Measurements from ENCODE around the gene NUP62CL. TPM values are rescaled to one million over a fixed set of nuclear protein-coding genes. Genes with fewer than 3 reads are reported as not detected.

NUP62CL gene
- total and polyA plus RNA-seq, 2 of the 13 experiments (the other 11 are each of a cell fraction or from before 2014, with no cell fraction given) = 4.2 to 5.8 TPM

- Histone ChIP-seq H3K4me3 (replicated peaks in 1 of 3; ENCODE audit: insufficient read depth in 1 of 3, low read depth in 2 of 3, low read length in 3 of 3) (peak within 1 kb of the TSS; percentile 67 to 80 (median 73)), H3K9me3 (ENCODE audit: low read length) (no peaks in the 10 kb centered on the region), H3K4me1 (ENCODE audit: insufficient read depth, low read length) (peaks cover 19% of the 10 kb centered on the region), H3K27ac (ENCODE audit: extremely low read length, insufficient read depth, low read length) (peak within 1 kb of the TSS; percentile 73), H3K79me2 (ENCODE audit: insufficient read depth, low read length) (peaks cover 13% of the 10 kb centered on the region), H2AFZ (ENCODE audit: low read length) (peak within 1 kb of the TSS; percentile 97), H4K20me1 (ENCODE audit: insufficient read depth, low read length) (no peaks in the 10 kb centered on the region), H3K36me3 (replicated peaks in 1 of 2; ENCODE audit: control insufficient read depth in 1 of 2, insufficient read depth in 2 of 2, low read length in 2 of 2) (peaks cover 0 to 20% of the 10 kb centered on the region in 2 experiments; a peak in 3 of 5 replicates), H3K27me3 (ENCODE audit: control insufficient read depth in 1 of 2, insufficient read depth in 2 of 2, low read length in 2 of 2) (no peaks in the 10 kb centered on the region), H3K4me2 (ENCODE audit: low read depth, low read length) (peak within 1 kb of the TSS; percentile 80), H3K9ac (ENCODE audit: insufficient read depth, low read depth, low read length) (peak within 1 kb of the TSS; percentile 87)
- TSS peak; percentile 54 for BruUV-seq (replicated peaks)
- DNase-seq (ENCODE audit: low spot score) = peak; percentile 81
- in situ Hi-C loops (cut with HindIII; ENCODE audit: extremely low pct_ligation_motif_present, low pct_unique_long_range_greater_than_20kb) = no loop called here
- WGBS (ENCODE audit: low lambda C conversion rate) = 0% methylated on average over 2 of the region's 37 CpGs
- intact Hi-C loops (cut with micrococcal nuclease; ENCODE audit: unreplicated experiment) = no loop called here
- FAIRE-seq = peak; percentile 58
- POLR2A ChIA-PET = interaction anchor here (0.7 kb wide), 1 partner anchor 13 kb away, joined by 5 read pairs; no protein-coding TSS in a partner anchor
- CTCF ChIA-PET (ENCODE audit: low intra/inter-chr PET ratio, low total read pairs) = no interaction called here
- ATAC-seq = peak; percentile 100
- TF ChIP-seq ZSCAN22 (CRISPR knock-in tag; IDR thresholded peaks at IDR 0.05) (no peak), PHF8 (CRISPR knock-in tag; IDR thresholded peaks at IDR 0.05) (peak; percentile 92), HMGXB3 (CRISPR knock-in tag; IDR thresholded peaks at IDR 0.05; ENCODE audit: borderline replicate concordance) (0 out of 2 replicates have a peak, but pooled peaks have one; percentile 26), MNT (IDR thresholded peaks at IDR 0.05) (no peak), DRAP1 (CRISPR knock-in tag; IDR thresholded peaks at IDR 0.05) (peak; percentile 76), LCORL (IDR thresholded peaks at IDR 0.05) (peak; percentile 39; the same call in 1 of the 2 replicates), LCORL (CRISPR knock-in tag; IDR thresholded peaks at IDR 0.05) (no peak), ZGPAT (CRISPR knock-in tag; IDR thresholded peaks at IDR 0.05) (peak; percentile 32; the same call in 1 of the 2 replicates), ELF4 (CRISPR knock-in tag; IDR thresholded peaks at IDR 0.05; ENCODE audit: borderline replicate concordance) (no peak), YY1 (IDR thresholded peaks at IDR 0.05; ENCODE audit: insufficient read depth, insufficient replicate concordance, low read depth, low read length) (peak; percentile 15), PREB (CRISPR knock-in tag; IDR thresholded peaks at IDR 0.05) (no peak), ZNF317 (CRISPR knock-in tag; IDR thresholded peaks at IDR 0.05) (no peak), THAP11 (CRISPR knock-in tag; IDR thresholded peaks at IDR 0.05) (peak; percentile 98)
Observed at GRCh38 chrX:107118322-107119147, 87.7 kb downstream of the NUP62CL start, which contains the start of gene RBM41. TSS of gene RBM41 (minus strand) at chrX:107118822. CDS start at chrX:107118773, 49 bp downstream.

Measured in HepG2 (cell line).